Pancreas (tissue), 10 donors: ENCODE data around the gene MESP2. TPM values are rescaled to one million over a fixed set of nuclear protein-coding genes. Genes with fewer than 3 reads are reported as not detected.

Source experiments
- ATAC-seq, 4 donors: fragments of 200-7000 bp; cut with Tn5 transposase; one replicate each; pipeline versions ENCODE4 v1.8.0 to v1.9.1; 2020; ENCODE audit warnings: mild to moderate bottlenecking in 4 of 4, moderate library complexity in 4 of 4
- DNase-seq, 6 donors: peaks; one replicate each; pipeline ENCODE4 v3.0.0-alpha.2; 2020
- FAIRE-seq: peaks from 2 replicates; lab custom pipeline; 2012; peaks lifted over from hg19 to GRCh38; lab: Jason Lieb, UNC
- H3K27ac ChIP-seq, 4 donors: fragments of 200-600 bp; sonication (generic); 1 replicate in 3 of 4; 2 replicates in 1 of 4; pipeline versions ENCODE4 v1.5.0 to v1.8.0; 2020
- H3K27me3 ChIP-seq, 4 donors: fragments of 200-600 bp; one replicate each; pipeline ENCODE4 v1.8.0; 2021
- H3K36me3 ChIP-seq, 3 donors: fragments of 200-600 bp; sonication (generic) in 1 of 3; one replicate each; pipeline versions ENCODE4 v1.5.0 to v1.8.0; 2020 to 2021
- H3K4me1 ChIP-seq, 3 donors: fragments of 200-600 bp; one replicate each; pipeline ENCODE4 v1.8.0; 2021
- H3K4me3 ChIP-seq, 4 donors: fragments of 200-600 bp; sonication (generic) in 2 of 4; one replicate each; pipeline versions ENCODE4 v1.5.0 to v1.8.0; 2020 to 2021
- H3K9me3 ChIP-seq, 4 donors: fragments of 200-600 bp; one replicate each; pipeline ENCODE4 v1.8.0; 2021
- CTCF ChIP-seq, 4 donors: fragments of 200-600 bp; sonication (generic) in 3 of 4; IDR thresholded peaks; one replicate each; pipeline versions ENCODE4 v1.5.0 to v1.8.0; 2021; ENCODE audit warnings: antibody characterized with exemption in 4 of 4
- WGBS, 2 donors: extraction: QIAGEN DNeasy Blood & Tissue Kit; methylation state at CpG; one replicate each; pipeline ENCODE4 v1.1.7; 2013; 5-methylcytosine and 5-hydroxymethylcytosine counted together
- intact Hi-C, 3 donors: fragments of 100-400 bp; cut with DNase I; formaldehyde crosslinking; loops; one replicate each; pipeline versions ENCODE4 v1.11.1 to v1.14.2; 2022
- polyA plus RNA-seq, 2 donors: library from polyadenylated mRNA; stranded (reverse); fragments of 200-250 nt; gene quantifications; one replicate each; pipeline ENCODE4 v1.2.3, GENCODE V29; 2013
- total RNA-seq, 6 donors: library from RNA; stranded (reverse); fragmentation: NEBNext Ultra II Directional in 4 of 6; extraction: Animal tissue kit (Norgen Biotek cat#: 25700) in 4 of 6; gene quantifications; one replicate each; pipeline versions ENCODE4 v1.2.1 to v1.2.4, GENCODE V29; 2021 to 2023
- donor health status: healthy with polysubstance abuse.
- donor health status: DM: no; HTN: no; CAD: no; lungs with moderate emphysema.
- donor health status: DM: no; HTN: no; CAD: no.
- donor health status: control.
- donor health status: control.
- donor health status: Bipolar disorder and iron deficiency.
- donor health status: DM: yes; HTN: yes; CAD: no.
- donor health status: DM: no; HTN: no; CAD: no.
- donor health status: DM: no; HTN: no; CAD: no.
- donor health status: DM: yes; HTN: yes; CAD: no.

Gene MESP2
- total and polyA plus RNA-seq, 8 donors: 0.12 to 0.46 (median 0.22) TPM; not detected in 3

GRCh38 chr15:89758981-89759380, 17.2 kb upstream of the MESP2 start:
- intact Hi-C loops: loop anchor here in 1 of 3 donors (10.0 kb wide), 1 partner anchor 116 kb away; no protein-coding TSS in a partner anchor
- H3K27ac ChIP-seq: no peak overlapping the region
- no peak overlapping the region for H3K4me3 ChIP-seq
- H3K4me1 ChIP-seq: peaks cover 9 to 24% (median 21%) of the 10 kb centered on the region in 3 donors
- DNase-seq (peak in 2 of 6 donors; percentile 36 to 55), ATAC-seq (no peak), FAIRE-seq (no peak)
- no peaks in the 10 kb centered on the region for H3K27me3 ChIP-seq
- TF ChIP-seq CTCF (IDR thresholded peaks at IDR 0.05): no peak
- no peaks in the 10 kb centered on the region for H3K9me3 ChIP-seq
- 92 to 93% methylated on average over 8 of the region's 8 CpGs for WGBS, 2 donors
- H3K36me3 ChIP-seq: no peaks in the 10 kb centered on the region

- ATAC-seq (no peak), DNase-seq (no peak), FAIRE-seq (no peak)
- H3K4me1 ChIP-seq: peaks cover 9 to 24% (median 21%) of the 10 kb centered on the region in 3 donors
- intact Hi-C loops: loop anchor here in 1 of 3 donors (10.0 kb wide), 1 partner anchor 115 kb away; no protein-coding TSS in a partner anchor
- H3K9me3 ChIP-seq: no peaks in the 10 kb centered on the region
- no peak for TF ChIP-seq CTCF (IDR thresholded peaks at IDR 0.05)
- no peaks in the 10 kb centered on the region for H3K27me3 ChIP-seq
- 89 to 92% methylated on average over 3 of the region's 3 CpGs for WGBS, 2 donors
- peak overlapping the region in 2 of 4 donors; percentile 82 to 86 for H3K27ac ChIP-seq
- no peaks in the 10 kb centered on the region for H3K36me3 ChIP-seq
- H3K4me3 ChIP-seq: no peak overlapping the region
These were observed 16.3 kb upstream of the MESP2 start for GRCh38 chr15:89759835-89760234.

GRCh38 chr15:89760303-89761008, 15.7 kb upstream of the MESP2 start:
- H3K36me3 ChIP-seq: no peaks in the 10 kb centered on the region
- TF ChIP-seq CTCF (IDR thresholded peaks at IDR 0.05): peak; percentile 92 to 94 (median 92)
- intact Hi-C loops: no loop called here
- peak; percentile 73 to 98 (median 89) for DNase-seq
- peaks cover 9 to 24% (median 21%) of the 10 kb centered on the region in 3 donors for H3K4me1 ChIP-seq
- H3K9me3 ChIP-seq: no peaks in the 10 kb centered on the region
- no peak for FAIRE-seq
- 37 to 38% methylated on average over 16 of the region's 16 CpGs for WGBS, 2 donors
- no peak overlapping the region for H3K4me3 ChIP-seq
- peak overlapping the region; percentile 40 to 86 (median 76) for H3K27ac ChIP-seq
- H3K27me3 ChIP-seq: no peaks in the 10 kb centered on the region
- ATAC-seq: peak; percentile 79 to 92 (median 88)

- peak in 1 of 4 donors; percentile 3 for TF ChIP-seq CTCF (IDR thresholded peaks at IDR 0.05)
- DNase-seq (peak; percentile 63 to 83 (median 74)), ATAC-seq (peak; percentile 58 to 81 (median 78)), FAIRE-seq (no peak)
- Histone ChIP-seq H3K4me3 (no peak overlapping the region), H3K36me3 (no peaks in the 10 kb centered on the region), H3K4me1 (peaks cover 9 to 26% (median 24%) of the 10 kb centered on the region in 3 donors), H3K27ac (peak overlapping the region; percentile 40 to 86 (median 76)), H3K9me3 (no peaks in the 10 kb centered on the region), H3K27me3 (no peaks in the 10 kb centered on the region)
- 45 to 52% methylated on average over 18 of the region's 18 CpGs for WGBS, 2 donors
- intact Hi-C loops: no loop called here
These were observed 14.9 kb upstream of the MESP2 start for GRCh38 chr15:89761009-89761831.
